HG03571 (cell line): Measurements from ENCODE around the gene SPECC1.
"Not testable (repeated sequence)": the region's sequence is repeated elsewhere in the genome, so short reads cannot be mapped to it uniquely, and the experiment has no call there.

Source experiments
- ATAC-seq: cut with Tn5 transposase; IDR thresholded peaks from one replicate; pipeline ENCODE4 v1.9.1; 2021; ENCODE audit not compliant: unreplicated experiment

Gene SPECC1

GRCh38 chr17:20092261-20092867, 83.2 kb downstream of the SPECC1 start:
- no peak for ATAC-seq

- ATAC-seq, result no peak
Observed at GRCh38 chr17:20092973-20093626, 83.9 kb downstream of the SPECC1 start.

DNA sequence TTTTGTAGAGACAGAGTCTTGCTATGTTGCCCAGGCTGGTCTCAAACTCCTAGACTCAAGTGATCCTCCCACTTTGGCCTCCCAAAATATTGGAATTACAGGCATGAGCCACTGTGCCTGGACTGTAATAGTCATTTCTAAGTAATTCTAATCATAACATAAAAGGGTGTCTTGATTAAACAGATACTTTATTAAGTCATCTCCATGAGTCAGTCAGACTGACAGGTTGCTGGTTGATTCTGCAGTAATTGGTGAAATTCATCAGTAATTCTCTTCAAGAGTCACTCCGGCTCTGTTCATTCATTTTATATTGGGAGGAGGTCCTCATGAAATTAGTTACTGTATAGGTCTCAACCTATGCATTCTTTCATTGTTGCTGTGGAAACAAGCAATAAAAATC, 85.6 kb downstream of the SPECC1 start:
- ATAC-seq, result no peak

GRCh38 chr17:20095336-20096080, 86.3 kb downstream of the SPECC1 start:
- ATAC-seq, result no peak

DNA sequence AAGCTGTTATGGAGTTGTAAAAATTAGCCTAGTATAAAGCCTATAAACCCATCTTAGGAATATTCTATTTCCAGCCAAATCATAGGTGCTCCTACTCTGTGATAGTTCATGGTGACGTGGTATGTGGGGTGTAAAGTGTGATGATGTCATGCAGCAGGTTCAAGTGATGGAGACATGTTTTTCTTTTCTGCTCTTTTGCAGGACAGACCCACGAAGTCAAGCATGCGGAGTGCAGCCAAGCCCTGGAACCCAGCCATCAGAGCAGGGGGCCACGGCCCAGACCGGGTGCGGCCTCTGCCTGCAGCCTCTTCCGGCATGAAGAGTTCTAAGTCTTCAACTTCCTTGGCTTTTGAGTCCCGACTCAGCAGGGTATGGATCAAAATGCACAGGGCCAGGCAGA, 87.3 kb downstream of the SPECC1 start:
- ATAC-seq, result no peak

DNA sequence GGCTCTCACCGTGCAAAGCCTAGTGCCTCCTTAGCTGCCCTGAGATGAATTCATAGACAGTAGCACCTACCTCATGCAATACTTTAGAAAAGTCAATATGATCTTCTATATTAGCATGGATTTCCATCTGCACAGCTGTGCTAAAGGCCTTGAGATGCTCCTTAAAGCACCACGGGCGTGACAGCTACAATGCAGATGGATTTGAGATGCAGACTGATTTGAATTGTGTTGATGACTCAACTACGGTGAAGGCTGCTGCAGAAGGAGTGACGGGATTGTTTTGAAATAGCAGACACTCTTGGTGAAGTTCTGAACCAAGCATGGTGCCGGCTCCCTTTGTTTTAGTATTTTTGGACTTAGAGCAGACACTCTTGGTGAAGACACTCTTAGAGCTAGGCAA, 88.2 kb downstream of the SPECC1 start:
- no peak for ATAC-seq

DNA sequence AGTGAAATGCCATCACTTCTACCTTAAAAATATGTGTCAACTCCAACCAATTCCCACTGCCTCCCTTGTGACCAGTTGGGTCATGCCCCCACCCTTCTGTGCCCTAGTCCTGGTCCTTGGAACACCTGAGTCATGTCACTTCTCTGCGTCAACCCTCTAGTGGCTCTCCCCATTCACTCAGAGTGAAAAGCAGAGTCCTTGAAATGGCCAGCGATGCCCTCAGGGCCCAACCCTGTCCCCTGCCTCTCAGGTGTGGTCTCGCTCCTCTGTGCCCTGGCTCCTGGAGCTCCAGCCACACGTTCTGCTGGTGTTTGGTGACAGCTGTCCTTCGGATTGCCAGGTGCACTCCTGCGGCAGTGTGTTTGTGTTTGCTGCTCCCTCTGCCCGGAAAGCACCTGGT, 89.2 kb downstream of the SPECC1 start:
- no peak for ATAC-seq

GRCh38 chr17:20100806-20101205, 91.6 kb downstream of the SPECC1 start:
- not testable (repeated sequence) for ATAC-seq

- no peak for ATAC-seq
Observed at GRCh38 chr17:20103454-20104446, 94.6 kb downstream of the SPECC1 start.

DNA sequence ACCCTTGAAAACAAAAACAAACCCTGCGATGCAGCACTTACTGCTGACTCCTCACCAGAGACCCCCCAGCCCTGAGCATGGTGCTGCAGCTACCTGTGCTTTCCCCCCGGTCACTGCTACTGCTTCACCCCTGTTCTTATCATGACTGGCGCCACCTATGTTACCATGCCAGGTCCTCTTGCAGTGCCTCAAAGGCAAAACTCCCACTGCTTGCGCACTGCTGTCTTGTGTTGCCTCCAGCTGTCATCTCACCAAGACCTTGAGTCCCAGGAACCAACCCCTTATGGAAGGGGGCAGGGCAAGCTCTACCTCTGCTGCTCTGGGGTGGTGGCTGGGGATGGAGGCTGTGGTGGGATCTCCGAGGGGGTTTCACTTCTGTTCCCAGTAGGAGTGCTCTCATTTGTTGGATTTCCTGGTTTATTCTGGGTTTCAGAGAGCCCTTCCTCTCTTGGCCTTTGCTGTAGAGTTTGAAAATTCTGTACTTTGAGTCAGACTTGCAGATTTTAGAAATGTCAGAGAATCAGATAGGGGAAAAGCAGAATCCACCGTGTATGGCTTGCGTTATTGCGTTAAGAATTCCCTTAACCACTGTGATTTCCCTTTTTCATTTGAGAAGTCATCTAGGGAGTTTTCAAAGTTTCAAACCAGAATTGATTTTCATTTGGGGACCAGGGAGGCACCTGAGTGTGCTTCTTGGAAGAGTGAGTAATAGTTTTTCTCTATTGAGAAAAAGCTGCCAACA, 96.6 kb downstream of the SPECC1 start:
- no peak for ATAC-seq

DNA sequence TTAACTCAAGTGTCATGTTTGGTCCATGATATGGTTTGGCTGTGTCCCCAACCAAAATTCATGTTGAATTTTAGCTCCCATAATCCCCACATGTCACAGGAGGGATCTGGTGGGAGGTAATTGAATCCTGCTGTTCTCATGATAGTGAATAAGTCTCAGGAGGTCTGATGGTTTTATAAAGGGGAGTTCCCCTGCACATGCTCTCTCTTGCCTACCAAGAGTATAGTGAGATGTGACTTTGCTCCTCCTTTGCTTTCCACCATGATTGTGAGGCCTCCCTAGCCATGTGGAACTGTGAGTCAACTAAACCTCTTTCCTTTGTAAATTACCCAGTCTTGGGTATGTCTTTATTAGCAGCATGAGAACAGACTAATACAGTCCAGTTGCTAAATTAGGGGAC, 97.3 kb downstream of the SPECC1 start:
- ATAC-seq, result not testable (repeated sequence)

GRCh38 chr17:20109076-20109475, 99.9 kb downstream of the SPECC1 start:
- no peak for ATAC-seq

DNA sequence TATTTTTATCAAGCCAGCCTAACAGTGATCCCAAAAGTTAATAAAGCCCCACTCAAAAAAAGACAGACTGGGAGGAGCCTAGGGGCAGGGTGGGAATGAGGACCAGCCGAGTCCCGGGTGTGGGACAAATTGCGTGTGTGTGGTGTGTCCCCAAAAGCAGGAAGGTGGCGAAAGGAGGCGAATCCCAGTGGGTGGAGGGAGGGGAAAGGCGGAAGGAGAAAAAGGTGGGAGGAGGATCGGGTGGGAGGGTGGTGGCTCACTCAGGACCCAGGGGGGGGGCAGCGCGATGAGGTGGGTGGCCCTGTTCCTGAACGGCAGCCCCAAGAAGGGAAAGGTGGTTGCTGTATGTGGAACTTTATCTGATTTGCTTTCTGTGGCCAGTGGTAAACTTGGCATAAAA, 102.4 kb downstream of the SPECC1 start:
- no peak for ATAC-seq

GRCh38 chr17:20114466-20114865, 105.3 kb downstream of the SPECC1 start:
- ATAC-seq, result no peak

GRCh38 chr17:20116683-20117309, 107.6 kb downstream of the SPECC1 start:
- ATAC-seq, result no peak

DNA sequence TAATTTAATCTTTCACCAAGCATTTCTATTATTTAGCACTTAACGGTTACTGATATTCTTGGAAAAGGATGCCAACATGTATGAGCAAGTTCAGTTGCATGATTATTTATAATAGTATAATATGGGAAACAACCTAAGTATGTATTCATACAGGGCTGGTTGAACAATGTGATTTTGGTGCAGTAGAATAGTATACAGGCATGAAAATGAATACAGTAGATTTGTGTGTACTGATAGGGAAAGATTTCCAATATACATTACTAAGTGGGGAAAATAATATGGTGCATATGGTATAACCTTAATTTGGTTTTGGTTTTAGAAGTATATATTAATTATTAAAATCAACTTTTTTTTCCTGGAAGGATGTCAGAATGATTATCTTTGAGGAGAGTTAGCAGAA, 109.1 kb downstream of the SPECC1 start:
- no peak for ATAC-seq

DNA sequence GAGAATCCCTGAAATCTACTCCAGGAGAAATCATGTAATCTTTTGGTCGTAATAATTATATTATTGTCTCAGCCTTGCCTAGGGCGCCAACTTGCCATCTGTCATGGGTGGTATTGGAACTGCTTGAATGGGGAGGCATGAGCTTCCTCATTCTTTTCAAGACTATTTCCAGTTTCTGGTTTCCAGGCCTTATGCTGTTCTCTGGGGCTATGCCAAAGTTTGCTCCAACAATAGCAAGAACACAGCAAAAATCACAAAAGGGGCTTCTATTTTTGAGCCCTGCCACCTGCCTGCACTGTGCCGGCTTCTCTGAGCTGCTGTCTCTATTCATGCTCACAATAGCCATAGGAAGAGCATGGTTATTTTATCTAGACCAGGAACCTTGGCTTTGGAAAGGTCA, 111.7 kb downstream of the SPECC1 start:
- ATAC-seq, result no peak

DNA sequence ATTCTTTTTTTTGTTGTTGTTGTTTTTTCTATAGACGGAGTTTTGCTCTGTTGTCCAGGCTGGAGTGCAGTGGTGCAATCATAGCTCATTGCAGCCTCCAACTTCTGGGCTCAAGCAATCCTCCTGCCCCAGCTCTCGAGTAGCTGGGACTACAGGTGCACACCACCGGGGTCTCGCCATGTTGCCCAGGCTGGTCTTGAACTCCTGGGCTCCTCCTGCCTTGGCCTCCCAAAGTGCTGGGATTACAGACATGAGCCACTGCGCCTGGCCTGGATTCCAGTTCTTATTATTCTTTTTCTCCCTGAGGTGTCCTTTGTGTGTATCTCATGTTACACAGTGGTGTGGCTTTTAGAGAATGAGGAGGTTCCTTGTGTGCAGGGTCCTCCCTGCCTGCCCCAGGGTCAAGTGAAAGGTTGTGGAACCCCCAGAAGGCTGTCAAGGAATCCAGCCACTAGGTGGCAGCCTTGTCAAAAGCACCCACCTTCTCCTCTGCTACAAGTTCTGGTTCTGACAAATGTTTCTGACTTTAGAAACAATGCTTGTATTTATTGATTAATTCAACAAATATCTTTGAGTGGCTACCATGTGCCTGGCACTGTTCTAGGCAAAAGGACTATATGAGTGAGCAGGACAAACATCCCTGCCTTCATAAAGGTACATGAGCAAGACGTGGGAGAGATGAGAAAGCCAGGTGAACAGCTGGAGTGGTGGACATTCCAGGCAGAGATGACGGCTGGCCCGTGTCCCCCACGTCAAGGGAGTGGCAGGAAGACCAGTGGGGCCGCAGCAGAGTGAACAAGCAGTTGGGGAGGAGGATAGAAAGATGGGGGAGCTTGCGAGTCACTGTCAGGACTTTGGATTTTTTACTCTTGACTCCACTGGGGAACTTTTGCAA, 112.4 kb downstream of the SPECC1 start:
- no peak for ATAC-seq
